NB4 (cell line): Measurements from ENCODE around the gene RAB33B.

Experiments used
- MYC ChIP-seq: IDR thresholded peaks from 2 replicates; pipeline ENCODE4 v1.6.1; 2011; ENCODE audit warnings: low read depth, low read length
- POLR2A ChIP-seq: IDR thresholded peaks from 2 replicates; pipeline ENCODE4 v1.6.1; 2011; ENCODE audit warnings: mild to moderate bottlenecking; ENCODE audit not compliant: insufficient read length; ENCODE audit errors: extremely low read depth
- TF ChIP-seq, protein P1 (sequence below): IDR thresholded peaks from one replicate; pipeline ENCODE4 v1.5.1; 2012; ENCODE audit warnings: low read depth, low read length
- TF ChIP-seq, protein P2 (sequence below): IDR thresholded peaks from 2 replicates; pipeline ENCODE4 v1.6.1; 2011; ENCODE audit warnings: low read depth, low read length

- TF ChIP-seq, protein P1, sequence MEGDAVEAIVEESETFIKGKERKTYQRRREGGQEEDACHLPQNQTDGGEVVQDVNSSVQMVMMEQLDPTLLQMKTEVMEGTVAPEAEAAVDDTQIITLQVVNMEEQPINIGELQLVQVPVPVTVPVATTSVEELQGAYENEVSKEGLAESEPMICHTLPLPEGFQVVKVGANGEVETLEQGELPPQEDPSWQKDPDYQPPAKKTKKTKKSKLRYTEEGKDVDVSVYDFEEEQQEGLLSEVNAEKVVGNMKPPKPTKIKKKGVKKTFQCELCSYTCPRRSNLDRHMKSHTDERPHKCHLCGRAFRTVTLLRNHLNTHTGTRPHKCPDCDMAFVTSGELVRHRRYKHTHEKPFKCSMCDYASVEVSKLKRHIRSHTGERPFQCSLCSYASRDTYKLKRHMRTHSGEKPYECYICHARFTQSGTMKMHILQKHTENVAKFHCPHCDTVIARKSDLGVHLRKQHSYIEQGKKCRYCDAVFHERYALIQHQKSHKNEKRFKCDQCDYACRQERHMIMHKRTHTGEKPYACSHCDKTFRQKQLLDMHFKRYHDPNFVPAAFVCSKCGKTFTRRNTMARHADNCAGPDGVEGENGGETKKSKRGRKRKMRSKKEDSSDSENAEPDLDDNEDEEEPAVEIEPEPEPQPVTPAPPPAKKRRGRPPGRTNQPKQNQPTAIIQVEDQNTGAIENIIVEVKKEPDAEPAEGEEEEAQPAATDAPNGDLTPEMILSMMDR = no peak
- TF ChIP-seq POLR2A (no peak), MYC (no peak)
- TF ChIP-seq, protein P2, sequence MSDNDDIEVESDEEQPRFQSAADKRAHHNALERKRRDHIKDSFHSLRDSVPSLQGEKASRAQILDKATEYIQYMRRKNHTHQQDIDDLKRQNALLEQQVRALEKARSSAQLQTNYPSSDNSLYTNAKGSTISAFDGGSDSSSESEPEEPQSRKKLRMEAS = no peak
Observed at GRCh38 chr4:139506774-139507173, 52.9 kb downstream of the RAB33B start.
